Measurements from ENCODE around the gene PTN. TPM values are rescaled to one million over a fixed set of nuclear protein-coding genes. Genes with fewer than 3 reads are reported as not detected.

The PTN gene
- total RNA-seq, 1 experiment from 2014 or later, result 0.35 TPM

DNA sequence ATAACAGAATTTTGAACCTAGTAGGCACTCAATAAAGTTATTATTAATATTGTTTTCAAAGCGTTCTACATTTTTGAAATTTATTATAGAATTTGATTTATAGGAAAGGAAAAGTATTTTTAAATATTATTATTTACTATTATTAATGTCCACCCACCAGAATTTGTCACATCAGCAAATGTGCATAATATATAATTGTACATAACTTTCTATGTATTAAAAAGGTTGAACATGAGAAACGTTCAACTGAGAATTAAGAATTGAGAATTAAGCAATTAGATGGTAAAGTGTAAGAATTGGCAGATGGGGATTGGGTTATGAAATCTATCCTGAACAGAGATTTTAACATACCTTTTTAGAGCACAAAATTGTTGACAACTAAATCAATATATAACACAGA is 129.8 kb downstream of the PTN start:
- BruUV-seq (replicated peaks), result no TSS peak
- no peaks in the 10 kb centered on the region for H3K4me1 Mint-ChIP-seq (ENCODE audit: low read depth, unreplicated experiment)
- no peaks in the 10 kb centered on the region for H3K27me3 Mint-ChIP-seq (ENCODE audit: unreplicated experiment)
- intact Hi-C loops (cut with micrococcal nuclease; ENCODE audit: unreplicated experiment), result loop anchor here (10.0 kb wide), 1 partner anchor 879 kb away; no protein-coding TSS in a partner anchor
- DNase-seq, result no peak
- TF ChIP-seq, protein P1, sequence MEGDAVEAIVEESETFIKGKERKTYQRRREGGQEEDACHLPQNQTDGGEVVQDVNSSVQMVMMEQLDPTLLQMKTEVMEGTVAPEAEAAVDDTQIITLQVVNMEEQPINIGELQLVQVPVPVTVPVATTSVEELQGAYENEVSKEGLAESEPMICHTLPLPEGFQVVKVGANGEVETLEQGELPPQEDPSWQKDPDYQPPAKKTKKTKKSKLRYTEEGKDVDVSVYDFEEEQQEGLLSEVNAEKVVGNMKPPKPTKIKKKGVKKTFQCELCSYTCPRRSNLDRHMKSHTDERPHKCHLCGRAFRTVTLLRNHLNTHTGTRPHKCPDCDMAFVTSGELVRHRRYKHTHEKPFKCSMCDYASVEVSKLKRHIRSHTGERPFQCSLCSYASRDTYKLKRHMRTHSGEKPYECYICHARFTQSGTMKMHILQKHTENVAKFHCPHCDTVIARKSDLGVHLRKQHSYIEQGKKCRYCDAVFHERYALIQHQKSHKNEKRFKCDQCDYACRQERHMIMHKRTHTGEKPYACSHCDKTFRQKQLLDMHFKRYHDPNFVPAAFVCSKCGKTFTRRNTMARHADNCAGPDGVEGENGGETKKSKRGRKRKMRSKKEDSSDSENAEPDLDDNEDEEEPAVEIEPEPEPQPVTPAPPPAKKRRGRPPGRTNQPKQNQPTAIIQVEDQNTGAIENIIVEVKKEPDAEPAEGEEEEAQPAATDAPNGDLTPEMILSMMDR (IDR thresholded peaks at IDR 0.05; ENCODE audit: unreplicated experiment), result no peak
- H3K36me3 Mint-ChIP-seq (ENCODE audit: insufficient read depth, unreplicated experiment), result no peaks in the 10 kb centered on the region
- H3K4me3 Mint-ChIP-seq (ENCODE audit: low read depth, unreplicated experiment), result no peak overlapping the region
- H3K9me3 Mint-ChIP-seq (ENCODE audit: low read depth, unreplicated experiment), result peaks cover 19% of the 10 kb centered on the region
- CTCF ChIA-PET, result no interaction called here
- no peak overlapping the region for H3K27ac Mint-ChIP-seq (ENCODE audit: unreplicated experiment)

DNA sequence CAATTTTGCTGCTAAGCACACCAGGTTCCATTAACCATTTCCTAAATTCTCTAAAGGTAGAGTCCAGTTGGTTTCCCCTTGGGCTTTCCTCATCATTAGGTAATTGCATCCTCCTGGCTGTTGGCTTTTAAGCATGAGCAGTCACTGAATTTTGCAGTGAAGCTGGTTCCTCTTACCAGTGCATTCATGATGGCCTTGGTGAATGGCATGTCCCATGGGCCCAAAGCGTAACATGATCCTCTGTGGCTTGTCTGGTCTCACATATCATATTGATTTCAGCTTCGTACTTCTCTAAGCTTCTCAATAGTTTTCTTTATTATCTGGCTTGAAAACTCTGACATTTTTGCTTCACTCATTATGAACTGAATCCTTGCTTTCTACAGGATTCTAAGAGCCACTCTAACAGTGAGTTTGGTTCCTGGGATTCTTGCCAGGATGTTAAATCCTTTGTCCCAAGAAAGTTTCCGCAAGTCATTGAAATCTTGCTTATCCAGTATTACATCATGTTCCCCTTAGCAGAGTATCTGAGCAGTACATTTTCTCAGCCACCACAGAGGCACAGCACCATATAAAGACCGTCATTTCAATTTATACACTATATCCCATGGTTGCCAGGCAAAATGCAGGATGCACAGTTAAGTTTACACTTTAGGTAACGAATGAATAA is 134.2 kb downstream of the PTN start:
- H3K4me3 Mint-ChIP-seq (ENCODE audit: low read depth, unreplicated experiment), result no peak overlapping the region
- intact Hi-C loops (cut with micrococcal nuclease; ENCODE audit: unreplicated experiment), result no loop called here
- TF ChIP-seq, protein P1 (IDR thresholded peaks at IDR 0.05; ENCODE audit: unreplicated experiment), result no peak
- BruUV-seq (replicated peaks), result no TSS peak
- H3K36me3 Mint-ChIP-seq (ENCODE audit: insufficient read depth, unreplicated experiment), result no peaks in the 10 kb centered on the region
- peaks cover 17% of the 10 kb centered on the region for H3K9me3 Mint-ChIP-seq (ENCODE audit: low read depth, unreplicated experiment)
- H3K27ac Mint-ChIP-seq (ENCODE audit: unreplicated experiment), result no peak overlapping the region
- no peaks in the 10 kb centered on the region for H3K27me3 Mint-ChIP-seq (ENCODE audit: unreplicated experiment)
- no peak for DNase-seq
- no peaks in the 10 kb centered on the region for H3K4me1 Mint-ChIP-seq (ENCODE audit: low read depth, unreplicated experiment)
- CTCF ChIA-PET, result no interaction called here

DNA sequence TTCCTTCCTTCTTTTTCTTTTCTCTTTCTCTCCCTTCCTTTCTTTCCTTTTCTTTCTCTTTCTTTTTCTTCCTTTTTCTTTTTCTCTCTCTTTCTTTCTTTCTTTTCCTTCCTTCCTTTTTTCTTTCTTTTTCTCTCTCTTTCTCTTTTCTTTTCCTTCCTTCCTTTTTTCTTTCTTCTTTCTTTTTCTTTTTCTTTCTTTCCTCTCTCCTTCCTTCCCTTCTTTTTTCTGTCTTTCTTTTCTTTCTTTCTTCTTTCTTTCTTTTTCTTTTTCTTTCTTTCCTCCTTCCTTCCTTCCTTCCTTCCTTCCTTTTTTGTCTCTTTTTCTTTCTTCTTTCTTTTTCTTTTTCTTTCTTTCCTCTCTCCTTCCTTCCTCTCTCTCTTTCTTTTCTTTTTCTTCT is 136.8 kb downstream of the PTN start:
- BruUV-seq (replicated peaks), result no TSS peak
- no peaks in the 10 kb centered on the region for H3K36me3 Mint-ChIP-seq (ENCODE audit: insufficient read depth, unreplicated experiment)
- DNase-seq, result no peak
- TF ChIP-seq, protein P1 (IDR thresholded peaks at IDR 0.05; ENCODE audit: unreplicated experiment), result no peak
- intact Hi-C loops (cut with micrococcal nuclease; ENCODE audit: unreplicated experiment), result no loop called here
- H3K27me3 Mint-ChIP-seq (ENCODE audit: unreplicated experiment), result no peaks in the 10 kb centered on the region
- peaks cover 18% of the 10 kb centered on the region for H3K9me3 Mint-ChIP-seq (ENCODE audit: low read depth, unreplicated experiment)
- no peak overlapping the region for H3K27ac Mint-ChIP-seq (ENCODE audit: unreplicated experiment)
- H3K4me1 Mint-ChIP-seq (ENCODE audit: low read depth, unreplicated experiment), result no peaks in the 10 kb centered on the region
- CTCF ChIA-PET, result no interaction called here
- H3K4me3 Mint-ChIP-seq (ENCODE audit: low read depth, unreplicated experiment), result no peak overlapping the region

DNA sequence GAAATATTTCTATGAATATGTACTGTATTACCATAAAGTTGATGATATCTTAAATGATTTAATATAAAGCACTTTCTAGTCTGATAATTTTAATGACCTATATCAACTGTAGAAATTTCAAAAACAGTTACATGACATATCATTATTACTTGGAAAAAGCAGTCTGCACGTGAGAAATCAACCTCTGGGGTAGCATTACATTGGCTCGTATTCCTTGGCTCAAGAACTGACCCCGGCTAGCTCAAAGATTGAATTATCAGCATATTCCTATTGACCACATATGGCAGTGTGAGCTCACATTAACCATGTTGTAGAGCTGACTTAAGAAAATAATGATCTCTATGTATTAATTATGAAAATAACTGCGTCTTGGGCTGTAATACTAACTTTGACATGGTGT is 139.3 kb downstream of the PTN start:
- CTCF ChIA-PET, result no interaction called here
- no peak for DNase-seq
- H3K27me3 Mint-ChIP-seq (ENCODE audit: unreplicated experiment), result no peaks in the 10 kb centered on the region
- no peak overlapping the region for H3K27ac Mint-ChIP-seq (ENCODE audit: unreplicated experiment)
- peaks cover 20% of the 10 kb centered on the region for H3K9me3 Mint-ChIP-seq (ENCODE audit: low read depth, unreplicated experiment)
- H3K36me3 Mint-ChIP-seq (ENCODE audit: insufficient read depth, unreplicated experiment), result no peaks in the 10 kb centered on the region
- intact Hi-C loops (cut with micrococcal nuclease; ENCODE audit: unreplicated experiment), result no loop called here
- H3K4me1 Mint-ChIP-seq (ENCODE audit: low read depth, unreplicated experiment), result no peaks in the 10 kb centered on the region
- H3K4me3 Mint-ChIP-seq (ENCODE audit: low read depth, unreplicated experiment), result no peak overlapping the region
- no TSS peak for BruUV-seq (replicated peaks)
- TF ChIP-seq, protein P1 (IDR thresholded peaks at IDR 0.05; ENCODE audit: unreplicated experiment), result no peak

All from Calu3 (cell line).